Stimulated activated CD8-positive, alpha-beta memory T cell treated with anti-CD3 and anti-CD28 coated beads, Interleukin-12 subunit alpha, Interleukin-12 subunit beta, amount 100 ng/mL, for 24 hours (primary cell): ENCODE measurements around the gene OSBP2.

ENCODE experiments used
- DNase-seq: peaks from one replicate; pipeline ENCODE4 v3.0.0-alpha.2; 2020; ENCODE audit errors: extremely low read depth

Gene OSBP2

DNA sequence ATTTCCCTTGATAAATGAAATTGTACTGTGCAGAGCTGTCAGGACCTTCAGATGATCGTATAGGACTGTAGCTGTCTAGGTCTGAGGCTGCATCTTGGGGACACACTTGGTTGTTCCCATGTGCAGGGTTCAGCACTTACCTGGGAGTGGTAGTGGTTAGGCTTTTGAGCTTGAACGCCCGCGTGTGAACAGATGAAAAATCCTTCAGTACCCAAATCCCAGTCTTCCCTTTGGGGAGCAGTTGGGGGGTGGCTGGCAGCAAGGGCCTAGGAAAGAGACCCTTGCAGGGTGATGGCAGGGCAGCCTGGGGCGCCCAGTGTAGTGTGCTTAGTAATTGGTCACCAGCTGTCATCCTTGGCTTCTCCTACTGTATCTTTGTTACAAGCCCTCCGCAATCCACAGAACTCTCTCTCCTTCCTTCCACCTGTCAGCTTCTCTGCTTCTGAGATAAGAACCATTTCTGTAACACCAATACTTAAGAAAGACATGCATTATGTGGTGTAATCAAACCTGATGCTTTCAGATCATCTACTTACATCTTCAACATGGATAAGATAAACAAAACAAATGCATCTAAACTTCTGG, 209.3 kb downstream of the OSBP2 start:
- DNase-seq, result no peak

DNA sequence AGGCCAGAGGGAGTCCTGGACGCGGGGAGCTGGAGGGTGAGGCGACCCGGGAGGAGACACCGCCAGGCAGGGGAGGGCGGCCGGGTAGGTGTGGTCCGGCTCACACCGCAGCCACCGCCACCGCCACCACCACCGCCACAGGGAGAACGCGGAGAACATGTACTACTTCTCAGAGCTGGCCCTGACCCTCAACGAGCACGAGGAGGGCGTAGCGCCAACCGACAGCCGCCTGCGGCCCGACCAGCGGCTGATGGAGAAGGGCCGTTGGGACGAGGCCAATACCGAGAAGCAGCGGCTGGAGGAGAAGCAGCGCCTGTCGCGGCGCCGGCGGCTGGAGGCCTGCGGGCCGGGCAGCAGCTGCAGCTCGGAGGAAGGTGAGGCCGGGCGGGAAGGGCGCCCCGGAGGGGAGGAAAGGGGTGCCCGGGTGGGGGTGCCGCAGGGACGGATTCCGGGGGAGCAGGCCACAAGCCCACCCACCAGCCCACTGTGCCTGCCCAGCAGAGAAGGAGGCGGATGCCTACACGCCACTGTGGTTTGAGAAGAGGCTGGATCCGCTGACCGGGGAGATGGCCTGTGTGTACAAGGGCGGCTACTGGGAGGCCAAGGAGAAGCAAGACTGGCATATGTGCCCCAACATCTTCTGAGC, 211.1 kb downstream of the OSBP2 start:
- no peak for DNase-seq

DNA sequence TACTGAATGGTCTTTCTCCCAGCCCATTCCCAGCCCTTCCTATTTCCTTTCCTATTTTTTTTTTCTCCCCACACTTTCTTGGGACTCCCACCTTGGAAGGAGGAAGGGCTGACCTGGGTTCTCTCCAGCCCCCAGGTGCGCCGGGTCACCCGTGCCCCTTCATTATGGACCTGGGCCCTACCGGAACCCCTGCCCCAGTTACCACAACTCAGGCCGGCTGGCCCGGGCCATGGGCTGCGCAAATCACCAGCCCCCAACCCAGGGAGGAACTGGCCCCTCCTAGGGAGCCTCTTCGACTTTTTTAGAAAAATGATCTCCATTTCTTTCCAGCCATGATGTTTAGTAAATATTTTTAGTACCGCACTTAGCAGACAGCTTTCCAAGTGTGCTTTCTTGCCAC, 211.7 kb downstream of the OSBP2 start:
- no peak for DNase-seq

DNA sequence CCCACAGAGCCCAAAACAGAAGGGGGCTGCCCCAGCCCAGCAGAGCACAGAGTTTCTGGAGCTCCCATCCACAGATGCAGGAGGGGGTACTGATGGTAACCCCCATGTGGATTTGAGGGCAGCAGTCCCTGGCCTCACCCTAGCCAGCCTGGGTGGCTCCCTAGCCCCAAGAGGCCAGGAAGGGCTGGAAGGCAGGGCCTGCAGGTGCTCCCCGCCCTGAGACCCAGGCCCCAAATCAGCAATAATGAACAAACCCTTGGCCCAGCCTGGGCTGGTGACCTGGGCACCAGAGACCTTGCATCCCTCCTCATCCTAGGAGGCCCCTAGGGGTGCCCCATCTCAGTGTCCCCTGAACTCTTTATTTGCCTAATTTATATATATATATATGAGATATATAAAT, 212.3 kb downstream of the OSBP2 start:
- no peak for DNase-seq

DNA sequence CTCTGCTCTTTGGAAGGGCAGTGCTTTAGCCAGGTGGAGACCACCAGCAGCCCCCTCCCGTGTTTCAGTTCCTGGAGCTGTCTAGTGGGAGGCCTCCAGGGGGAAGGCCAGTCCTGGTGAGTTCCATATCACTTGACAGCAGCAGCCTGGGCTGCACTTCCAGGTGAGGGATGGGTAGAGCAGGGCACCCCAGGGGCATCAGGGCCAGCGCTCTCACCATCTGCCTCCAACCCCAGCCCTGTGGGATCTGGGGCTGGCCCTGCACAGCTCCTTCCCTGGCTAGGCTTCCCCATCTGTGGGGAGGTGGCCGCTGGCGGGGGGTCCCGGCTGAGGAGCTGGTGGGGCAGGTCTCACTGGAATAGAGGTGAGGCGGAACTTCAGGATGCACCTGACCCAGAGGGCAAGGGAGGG, 213.4 kb downstream of the OSBP2 start:
- no peak for DNase-seq

DNA sequence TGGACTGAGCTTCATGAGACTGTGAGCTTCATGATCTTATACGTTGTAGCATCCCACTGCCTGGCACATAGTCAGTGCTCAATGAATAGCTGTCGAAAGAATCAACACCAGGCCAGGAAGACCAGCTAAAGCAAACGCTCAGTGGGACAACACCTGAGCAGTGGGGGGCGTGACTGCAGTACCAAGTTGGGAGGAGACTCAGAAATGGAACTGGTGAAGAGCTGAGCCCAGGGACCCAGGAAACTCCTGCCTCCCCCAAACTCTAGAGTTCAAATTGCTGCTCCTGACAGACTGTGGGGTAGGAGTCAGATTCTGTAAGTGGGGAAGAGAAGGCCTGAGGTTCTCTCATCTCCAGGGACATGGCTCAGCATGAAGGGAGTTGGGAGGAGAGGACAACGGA, 214.6 kb downstream of the OSBP2 start:
- DNase-seq, result no peak

DNA sequence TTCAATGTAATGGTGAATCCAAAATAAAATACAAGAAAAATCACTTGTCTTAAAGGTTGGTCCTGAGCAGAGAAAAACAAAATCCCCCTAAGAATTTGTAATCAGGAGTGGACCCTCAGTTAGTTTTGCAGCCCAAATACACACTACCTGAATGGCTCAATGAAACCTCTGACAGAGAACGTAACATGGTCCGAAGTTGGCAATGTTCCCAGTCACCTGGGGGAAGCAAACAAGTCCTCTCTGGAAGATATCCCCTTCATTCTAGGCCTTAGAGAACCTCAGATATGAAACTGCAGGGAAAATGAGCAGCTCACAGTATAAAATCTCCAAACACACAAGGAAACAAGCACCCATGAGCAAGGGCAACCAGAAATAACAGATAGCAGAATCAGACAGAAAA, 215.7 kb downstream of the OSBP2 start:
- no peak for DNase-seq

DNA sequence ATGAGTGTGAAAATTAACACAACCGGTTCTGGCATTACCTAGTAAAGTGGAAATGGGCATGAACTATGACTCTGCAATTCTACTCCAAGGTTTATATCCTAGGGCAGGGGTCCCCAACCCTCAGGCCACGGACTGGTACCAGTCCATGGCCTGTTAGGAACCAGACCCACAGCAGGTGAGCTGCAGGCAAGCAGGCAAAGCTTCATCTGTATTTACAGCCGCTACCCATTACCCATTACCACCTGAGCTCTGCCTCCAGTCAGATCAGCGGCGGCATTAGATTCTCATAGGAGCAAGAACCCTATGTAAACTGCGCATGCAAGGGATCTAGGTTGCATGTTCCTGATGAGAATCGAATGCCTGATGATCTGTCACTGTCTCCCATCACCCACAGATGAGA, 224.1 kb downstream of the OSBP2 start:
- DNase-seq, result no peak

DNA sequence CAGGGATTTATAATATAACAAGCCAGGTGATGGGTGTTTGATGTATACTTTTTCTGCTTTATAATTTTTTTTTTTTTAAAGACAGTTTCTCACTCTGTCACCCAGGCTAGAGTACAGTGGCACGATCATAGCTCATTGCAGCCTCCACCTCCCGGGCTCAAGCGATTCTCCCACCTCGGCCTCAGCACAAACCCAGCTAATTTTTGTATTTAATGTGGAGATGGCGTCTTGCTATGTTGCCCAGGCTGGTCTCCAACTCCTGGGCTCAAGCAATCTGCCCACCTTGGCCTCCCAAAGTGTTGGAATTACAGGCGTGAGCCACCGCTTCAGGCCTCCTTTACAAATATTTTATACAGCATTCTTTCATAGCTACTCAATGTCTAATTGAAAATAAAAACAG, 225.3 kb downstream of the OSBP2 start:
- no peak for DNase-seq

DNA sequence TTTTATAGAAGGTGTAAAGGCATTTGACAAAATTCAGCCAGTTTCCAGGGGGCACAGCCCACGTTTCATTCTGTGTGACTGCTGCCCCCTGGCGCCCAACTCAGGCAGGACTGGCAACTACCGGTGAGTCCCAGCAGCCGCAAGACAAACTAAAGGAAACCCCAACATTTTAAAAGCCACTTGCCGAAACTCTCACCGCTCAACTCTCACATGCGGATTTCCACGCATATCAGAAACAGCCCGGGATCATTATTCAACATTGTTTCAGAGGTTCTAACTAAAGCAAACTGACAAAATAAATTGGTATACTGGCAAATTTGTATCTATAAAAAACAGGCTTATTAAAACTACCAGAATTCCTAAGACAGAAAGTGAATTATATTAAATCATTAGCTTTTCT, 225.7 kb downstream of the OSBP2 start:
- DNase-seq, result peak; percentile 62

DNA sequence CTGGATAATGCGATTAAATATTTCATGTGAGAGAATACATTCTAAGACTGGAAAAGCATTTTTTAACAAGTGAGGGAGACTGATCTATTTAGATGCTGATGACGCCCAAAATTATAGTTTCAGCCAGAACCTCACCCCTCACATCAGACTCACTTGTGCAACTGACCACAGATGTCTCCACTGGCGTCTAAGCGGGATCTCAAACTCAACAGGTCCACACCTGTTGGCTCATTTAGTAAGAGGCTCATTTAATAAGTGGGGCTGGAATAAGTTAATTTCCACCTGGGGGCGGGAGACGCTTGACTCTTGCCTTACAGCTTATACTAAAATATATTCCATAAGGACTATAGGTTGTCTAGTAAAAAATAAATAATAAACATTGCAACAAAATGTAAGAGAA, 226.4 kb downstream of the OSBP2 start:
- DNase-seq, result no peak

DNA sequence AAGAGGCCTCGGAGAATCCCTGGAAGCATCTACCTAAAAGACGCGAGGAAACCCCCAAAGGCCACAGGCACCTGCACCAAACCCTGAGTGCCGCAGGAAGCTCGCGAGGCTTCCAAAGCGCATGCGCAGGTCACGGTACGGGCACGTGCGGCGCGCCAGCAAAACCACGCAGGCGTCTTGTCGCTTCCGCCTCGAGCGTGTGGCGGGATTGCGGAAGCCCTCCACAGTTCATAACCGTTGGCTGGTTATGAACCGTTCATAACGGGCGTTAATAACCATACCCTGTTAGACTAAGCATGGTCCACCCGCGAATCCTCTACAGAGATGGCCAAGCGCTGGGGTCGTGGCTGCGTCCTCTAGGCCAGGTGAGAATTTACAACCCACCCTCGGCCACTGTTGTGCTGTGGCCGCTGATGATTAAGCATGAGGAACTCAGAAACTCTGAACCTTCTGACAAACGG, 227.5 kb downstream of the OSBP2 start:
- DNase-seq, result peak; percentile 66

DNA sequence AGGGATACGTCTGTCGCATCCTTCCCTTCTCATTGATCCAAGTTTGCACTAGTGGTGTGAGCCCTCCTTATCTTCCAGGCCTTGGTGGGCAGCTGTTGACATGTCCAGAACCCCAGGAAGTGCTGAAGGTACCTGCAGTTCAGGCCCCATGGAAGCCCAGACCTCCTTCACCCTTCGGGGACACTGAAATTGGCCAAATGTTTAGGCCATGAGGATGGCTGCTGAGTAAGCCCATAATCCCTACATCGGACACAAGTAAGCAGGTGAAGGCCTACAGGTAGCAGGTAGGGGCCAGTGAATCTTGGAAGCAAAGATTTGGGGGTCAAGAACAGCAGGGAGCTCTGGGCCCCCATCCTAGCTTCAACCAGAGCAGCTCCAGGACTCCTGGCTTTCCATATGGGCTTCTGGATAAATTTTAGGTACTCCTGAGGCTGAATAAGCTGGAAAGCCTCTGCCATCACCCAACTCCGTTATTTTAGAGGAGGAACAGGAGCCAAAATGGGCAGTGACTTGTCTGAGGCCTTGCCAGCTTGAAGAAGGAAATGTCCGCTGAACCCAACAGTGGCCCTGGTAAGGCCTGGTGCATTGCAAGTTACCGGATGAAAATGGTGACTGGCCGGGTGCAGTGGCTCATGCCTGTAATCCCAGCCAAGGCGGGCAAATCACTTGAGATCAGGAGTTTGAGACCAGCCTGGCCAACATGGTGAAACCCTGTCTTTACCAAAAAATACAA, 228.7 kb downstream of the OSBP2 start:
- DNase-seq, result no peak

DNA sequence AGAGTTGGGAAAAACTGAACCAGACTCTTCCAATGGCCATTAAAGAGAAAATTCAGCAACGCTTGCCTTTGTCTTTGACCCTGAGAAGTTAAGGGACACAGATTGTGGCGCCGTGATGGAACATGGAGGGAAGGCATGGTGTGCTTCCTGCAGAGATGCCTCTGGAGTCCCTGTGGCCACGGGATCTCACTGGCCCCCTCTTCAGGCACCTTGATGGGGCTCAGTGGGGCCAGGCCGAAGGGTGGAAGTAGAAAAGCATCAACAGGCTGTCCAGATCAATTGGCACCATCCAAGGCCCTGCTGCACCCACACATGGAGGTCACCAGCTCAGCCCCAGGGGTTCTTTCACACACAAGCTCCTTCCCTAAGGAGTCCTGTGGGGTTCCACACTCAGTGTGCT, 231.0 kb downstream of the OSBP2 start:
- no peak for DNase-seq

DNA sequence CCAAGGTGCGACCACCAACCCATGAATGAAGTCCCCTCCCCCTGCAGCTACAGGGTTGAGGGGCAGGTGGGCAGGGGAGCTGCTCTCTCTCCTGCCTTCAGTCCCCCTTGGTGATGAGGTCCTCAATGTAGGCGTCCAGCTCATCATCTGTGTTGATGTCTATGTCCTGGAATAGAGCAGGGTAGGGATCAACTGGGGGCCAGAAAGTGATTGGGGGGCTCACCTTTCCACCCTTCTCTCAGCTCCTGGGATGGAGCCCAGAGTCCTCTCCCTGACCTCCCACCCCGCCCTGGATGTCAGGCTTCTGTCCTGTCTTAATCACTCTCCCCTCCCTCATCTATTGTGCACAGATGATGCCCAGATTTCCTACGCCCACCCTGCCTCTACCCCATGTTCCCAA, 232.0 kb downstream of the OSBP2 start:
- no peak for DNase-seq

DNA sequence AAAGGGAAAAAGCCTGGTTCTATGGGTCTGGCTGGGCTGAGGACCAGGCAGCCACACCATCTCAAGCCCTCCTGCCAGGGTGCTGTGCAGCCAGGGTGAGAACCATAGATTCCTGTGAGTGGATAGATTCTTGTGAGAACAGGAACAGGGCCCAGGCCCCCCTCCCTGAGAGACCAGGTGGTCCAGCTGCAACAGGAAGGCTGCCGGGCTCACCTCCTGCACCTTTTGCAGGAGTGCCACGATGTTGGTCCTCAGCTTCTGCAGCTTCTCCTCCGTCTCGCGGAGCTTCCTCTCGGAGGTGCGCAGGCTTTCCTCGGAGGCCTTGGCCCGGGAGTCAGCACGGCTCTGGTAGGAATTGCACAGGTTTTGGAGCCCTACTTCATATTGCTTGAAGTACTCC, 233.1 kb downstream of the OSBP2 start:
- DNase-seq, result no peak

DNA sequence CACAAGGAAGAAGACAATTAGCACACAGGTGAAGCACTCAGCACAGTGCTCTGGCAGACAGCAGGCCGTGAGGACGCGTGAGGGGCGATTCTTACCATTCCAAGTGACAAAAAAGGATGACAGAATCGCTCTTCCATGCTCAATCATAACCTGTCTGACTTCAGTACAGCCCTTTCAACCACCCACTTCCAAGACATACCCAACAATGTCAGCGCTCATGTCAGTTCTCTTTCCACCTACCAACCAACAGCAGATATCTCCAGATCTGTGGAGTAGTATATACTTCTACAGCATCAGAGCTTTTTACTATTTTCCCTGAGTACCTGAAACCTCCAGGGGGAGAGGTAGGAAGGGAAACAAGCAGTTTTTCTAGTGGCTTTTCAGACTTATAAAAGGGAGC, 233.7 kb downstream of the OSBP2 start:
- DNase-seq, result no peak

DNA sequence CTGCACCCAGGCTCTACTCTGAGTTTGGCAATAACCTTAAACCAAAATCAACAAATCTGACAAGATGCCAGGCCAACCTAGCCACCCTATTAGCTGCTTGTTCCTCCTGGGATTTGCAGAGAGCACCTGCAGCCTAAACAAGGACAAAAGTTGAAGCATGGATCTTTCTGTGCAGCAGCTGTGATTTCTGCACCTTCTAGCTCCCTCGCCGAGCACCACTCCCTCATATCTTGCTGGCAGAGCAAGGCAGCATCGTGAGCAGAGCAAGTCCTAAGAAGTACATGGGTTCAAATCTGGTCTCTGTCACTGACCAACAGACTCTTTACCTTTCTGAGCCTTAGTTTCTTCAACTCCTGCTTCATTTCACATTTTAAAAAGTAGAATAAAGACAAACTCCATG, 235.6 kb downstream of the OSBP2 start:
- no peak for DNase-seq

DNA sequence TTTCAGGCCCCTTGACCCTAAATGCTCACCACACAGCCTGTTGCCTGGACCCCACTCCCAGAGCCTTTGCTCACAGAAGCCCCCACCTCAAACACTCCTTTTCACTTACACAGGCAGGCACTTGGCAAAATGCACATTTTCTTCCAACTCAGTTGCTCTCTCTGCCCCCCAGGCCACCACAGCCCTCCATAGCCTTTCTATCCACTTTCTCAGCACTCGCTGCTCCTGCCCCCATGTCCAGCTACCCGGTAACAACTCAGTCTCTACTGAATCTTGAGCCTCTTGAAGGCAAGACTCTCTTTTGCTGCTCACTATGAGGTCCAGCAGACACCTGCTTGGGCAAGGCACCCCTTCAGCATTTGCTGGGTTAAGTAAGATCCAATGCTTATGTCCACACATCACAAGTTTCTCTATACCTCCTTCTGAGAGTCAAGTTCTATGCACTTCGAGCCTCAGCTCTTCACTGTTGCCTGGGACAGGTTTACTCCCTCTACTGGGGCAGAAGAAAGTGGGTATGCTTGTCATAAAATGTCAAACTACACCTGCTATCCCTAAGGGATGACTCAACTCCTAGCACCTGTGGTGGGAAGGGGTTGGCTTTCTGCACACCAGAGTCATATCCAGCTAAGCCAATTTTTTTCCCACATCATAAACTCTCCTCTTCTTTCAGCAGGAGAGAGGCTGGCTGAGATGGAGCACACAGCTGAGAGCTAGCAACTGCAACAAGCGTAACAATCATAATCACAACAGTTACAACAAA, 237.0 kb downstream of the OSBP2 start:
- no peak for DNase-seq

DNA sequence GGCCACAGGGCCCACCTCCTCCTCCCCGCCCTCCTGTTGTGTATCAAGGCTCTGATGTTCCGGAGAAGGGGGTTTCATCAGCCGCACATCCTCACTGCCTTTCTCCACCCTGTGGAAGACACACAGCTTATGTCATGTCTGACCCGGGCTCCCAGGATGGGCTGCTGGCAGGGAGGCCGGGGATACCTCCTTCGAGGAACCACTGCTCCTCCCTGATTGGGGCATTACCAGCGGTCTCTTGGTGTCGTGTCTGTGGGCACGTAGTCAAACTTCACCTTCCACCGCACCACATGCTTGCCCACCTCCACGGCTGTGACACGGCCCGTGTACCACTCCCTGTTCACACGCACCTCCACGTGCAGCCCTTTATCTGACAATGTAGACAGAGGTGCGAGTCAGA, 238.0 kb downstream of the OSBP2 start:
- no peak for DNase-seq

DNA sequence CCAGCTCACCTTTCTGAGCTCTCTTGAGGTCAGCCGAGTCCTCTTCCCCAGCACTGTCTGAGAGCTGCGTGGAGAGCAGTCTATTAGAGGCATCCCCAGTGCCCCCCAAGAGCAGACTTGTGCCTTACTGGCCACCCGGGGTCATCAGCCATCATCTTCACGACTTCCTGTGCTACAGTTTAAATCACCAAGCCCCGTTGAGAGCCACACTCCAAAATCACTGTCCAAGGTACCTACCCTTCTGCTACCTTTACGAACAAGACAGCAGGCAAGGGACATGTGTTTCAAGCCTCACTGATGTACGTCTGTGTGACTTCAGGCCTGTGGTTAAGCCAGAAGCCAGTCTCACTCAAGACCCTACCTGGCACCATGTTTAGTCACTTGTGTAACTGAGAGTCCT, 238.8 kb downstream of the OSBP2 start:
- DNase-seq, result no peak

DNA sequence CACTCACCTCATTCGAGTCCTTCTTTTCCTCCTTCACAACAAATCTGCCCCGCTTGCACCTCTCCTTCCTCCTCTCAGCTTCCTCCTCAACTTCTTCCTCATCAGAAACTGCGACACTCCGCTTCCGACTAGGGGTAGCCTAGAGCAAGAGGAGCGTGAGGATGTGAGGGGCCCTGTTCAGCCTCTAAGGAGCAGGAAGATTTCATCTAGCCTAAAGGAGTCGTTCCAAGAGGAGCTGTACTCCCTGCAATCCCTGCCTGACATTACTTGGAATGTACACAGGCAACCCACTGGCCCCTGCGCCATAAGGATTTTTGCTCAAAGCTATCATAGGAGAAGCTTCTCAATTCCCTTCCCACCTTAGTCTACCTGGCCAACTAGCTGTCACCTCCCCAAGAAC, 239.4 kb downstream of the OSBP2 start:
- no peak for DNase-seq
